Parathyroid adenoma (tissue), 2 donors: Measurements from ENCODE around the gene NTN5.

Experiments used
- H2AFZ ChIP-seq: fragments of 300-600 bp; sonication (generic); one replicate; pipeline ENCODE4 v1.7.0; 2017; ENCODE audit warnings: antibody characterized with exemption, mild to moderate bottlenecking
- H3K27ac ChIP-seq: fragments of 300-600 bp; sonication (generic); one replicate; pipeline ENCODE4 v1.7.0; 2017
- H3K27me3 ChIP-seq: fragments of 300-600 bp; sonication (generic); one replicate; pipeline ENCODE4 v1.7.0; 2017; ENCODE audit warnings: low read length; ENCODE audit not compliant: control insufficient read depth, insufficient read depth
- H3K36me3 ChIP-seq: fragments of 300-600 bp; sonication (generic); one replicate; pipeline ENCODE4 v1.7.0; 2017; ENCODE audit warnings: low read length; ENCODE audit not compliant: control insufficient read depth, insufficient read depth
- H3K4me1 ChIP-seq: fragments of 300-600 bp; sonication (generic); one replicate; pipeline ENCODE4 v1.7.0; 2017; ENCODE audit warnings: control low read depth
- H3K4me2 ChIP-seq: fragments of 300-600 bp; sonication (generic); one replicate; pipeline ENCODE4 v1.7.0; 2017; ENCODE audit warnings: low read length
- H3K4me3 ChIP-seq: fragments of 300-600 bp; sonication (generic); one replicate; pipeline ENCODE4 v1.7.0; 2017; ENCODE audit warnings: low read depth, low read length
- H3K79me2 ChIP-seq: fragments of 300-600 bp; sonication (generic); one replicate; pipeline ENCODE4 v1.7.0; 2017; ENCODE audit warnings: control low read depth
- H3K9ac ChIP-seq: fragments of 300-600 bp; sonication (generic); one replicate; pipeline ENCODE4 v1.7.0; 2017; ENCODE audit warnings: mild to moderate bottlenecking
- H3K9me3 ChIP-seq: fragments of 300-600 bp; sonication (generic); one replicate; pipeline ENCODE4 v1.7.0; 2017; ENCODE audit warnings: low read length; ENCODE audit not compliant: control insufficient read depth
- CTCF ChIP-seq: fragments of 300-600 bp; sonication (generic); IDR thresholded peaks from one replicate; pipeline ENCODE4 v1.7.0; 2017; ENCODE audit warnings: antibody characterized with exemption, mild to moderate bottlenecking
- donor health status: primary hyperparathyroidism.

The NTN5 gene

GRCh38 chr19:48669903-48670668, 2.7 kb downstream of the NTN5 start:
- H3K4me2 ChIP-seq: no peak overlapping the region
- no peak overlapping the region for H3K27ac ChIP-seq
- no peaks in the 10 kb centered on the region for H3K79me2 ChIP-seq
- no peaks in the 10 kb centered on the region for H3K4me1 ChIP-seq
- H3K9ac ChIP-seq: no peak overlapping the region
- TF ChIP-seq CTCF: no peak
- H3K27me3 ChIP-seq: no peaks in the 10 kb centered on the region
- H3K36me3 ChIP-seq: no peaks in the 10 kb centered on the region
- no peaks in the 10 kb centered on the region for H3K9me3 ChIP-seq
- H2AFZ ChIP-seq: no peak overlapping the region
- H3K4me3 ChIP-seq: no peak overlapping the region

GRCh38 chr19:48668761-48669160, 4.1 kb downstream of the NTN5 start:
- H3K9me3 ChIP-seq: no peaks in the 10 kb centered on the region
- no peak overlapping the region for H3K27ac ChIP-seq
- no peaks in the 10 kb centered on the region for H3K79me2 ChIP-seq
- no peaks in the 10 kb centered on the region for H3K36me3 ChIP-seq
- no peak for TF ChIP-seq CTCF
- no peak overlapping the region for H3K4me3 ChIP-seq
- H3K9ac ChIP-seq: no peak overlapping the region
- H3K27me3 ChIP-seq: no peaks in the 10 kb centered on the region
- no peak overlapping the region for H2AFZ ChIP-seq
- H3K4me1 ChIP-seq: no peaks in the 10 kb centered on the region
- no peak overlapping the region for H3K4me2 ChIP-seq

- Histone ChIP-seq H3K9ac (no peak overlapping the region), H3K9me3 (no peaks in the 10 kb centered on the region), H3K36me3 (no peaks in the 10 kb centered on the region), H3K4me1 (no peaks in the 10 kb centered on the region), H3K4me2 (no peak overlapping the region), H3K27ac (no peak overlapping the region), H3K27me3 (no peaks in the 10 kb centered on the region), H3K79me2 (no peaks in the 10 kb centered on the region), H3K4me3 (no peak overlapping the region), H2AFZ (no peak overlapping the region)
- TF ChIP-seq CTCF: no peak
Observed at GRCh38 chr19:48668332-48668731, 4.5 kb downstream of the NTN5 start.

- Histone ChIP-seq H3K27ac (no peak overlapping the region), H3K4me2 (no peak overlapping the region), H3K4me1 (no peaks in the 10 kb centered on the region), H3K36me3 (no peaks in the 10 kb centered on the region), H2AFZ (no peak overlapping the region), H3K79me2 (no peaks in the 10 kb centered on the region), H3K9me3 (no peaks in the 10 kb centered on the region), H3K9ac (no peak overlapping the region), H3K4me3 (no peak overlapping the region), H3K27me3 (no peaks in the 10 kb centered on the region)
- TF ChIP-seq CTCF: no peak
Observed at GRCh38 chr19:48665786-48666185, 7.0 kb downstream of the NTN5 start.

- no peaks in the 10 kb centered on the region for H3K27me3 ChIP-seq
- H3K4me3 ChIP-seq: no peak overlapping the region
- no peaks in the 10 kb centered on the region for H3K36me3 ChIP-seq
- no peak for TF ChIP-seq CTCF
- H3K27ac ChIP-seq: no peak overlapping the region
- no peak overlapping the region for H2AFZ ChIP-seq
- H3K4me1 ChIP-seq: no peaks in the 10 kb centered on the region
- no peak overlapping the region for H3K4me2 ChIP-seq
- no peaks in the 10 kb centered on the region for H3K9me3 ChIP-seq
- H3K79me2 ChIP-seq: no peaks in the 10 kb centered on the region
- no peak overlapping the region for H3K9ac ChIP-seq
Observed at GRCh38 chr19:48664476-48664875, 8.3 kb downstream of the NTN5 start.
